Activated CD8-positive, alpha-beta memory T cell treated with anti-CD3 and anti-CD28 coated beads for 24 hours (primary cell): ENCODE data around the gene EPDR1.
"Not testable (repeated sequence)": the region's sequence is repeated elsewhere in the genome, so short reads cannot be mapped to it uniquely, and the experiment has no call there.

Experiments used
- DNase-seq: peaks from one replicate; pipeline ENCODE4 v3.0.0-alpha.2; 2020

The EPDR1 gene

DNA sequence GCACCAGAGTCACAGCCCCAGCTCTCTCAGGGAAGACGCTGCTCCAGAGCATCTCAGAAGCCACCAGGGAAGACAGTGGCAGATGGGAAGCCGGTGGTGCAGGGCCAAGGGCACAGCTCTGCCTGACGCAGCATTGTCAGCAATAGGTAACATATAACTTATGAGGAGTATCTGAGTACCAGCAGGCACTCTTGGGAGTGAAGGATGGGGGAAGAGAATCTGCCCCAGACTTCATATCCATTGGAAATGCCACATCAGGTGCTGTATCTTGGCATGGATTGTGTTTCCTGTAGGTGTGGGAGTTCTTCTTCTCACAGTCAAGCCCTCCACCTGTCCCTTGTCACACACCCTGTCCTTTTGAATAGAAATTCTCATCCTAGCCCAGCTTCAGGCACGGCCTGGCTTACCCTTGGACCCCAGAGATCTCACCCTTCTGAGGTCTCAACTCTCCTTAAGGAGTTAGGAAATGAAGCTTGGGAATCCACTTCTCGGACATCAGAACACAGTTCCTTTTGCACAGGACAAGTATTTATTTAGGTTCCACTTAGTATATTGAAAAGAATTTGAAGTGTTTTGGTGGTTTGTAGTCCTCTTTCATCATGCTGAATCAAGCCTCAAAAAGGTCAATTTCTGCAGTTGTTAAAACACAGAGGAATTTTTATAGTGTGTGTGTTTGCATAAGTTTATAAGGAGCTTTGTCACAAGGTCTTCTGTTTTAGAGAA lies 9.9 kb downstream of the EPDR1 start:
- DNase-seq, result no peak

GRCh38 chr7:37932543-37932942 lies 12.1 kb downstream of the EPDR1 start:
- no peak for DNase-seq

GRCh38 chr7:37933018-37933566 lies 12.7 kb downstream of the EPDR1 start:
- no peak for DNase-seq

DNA sequence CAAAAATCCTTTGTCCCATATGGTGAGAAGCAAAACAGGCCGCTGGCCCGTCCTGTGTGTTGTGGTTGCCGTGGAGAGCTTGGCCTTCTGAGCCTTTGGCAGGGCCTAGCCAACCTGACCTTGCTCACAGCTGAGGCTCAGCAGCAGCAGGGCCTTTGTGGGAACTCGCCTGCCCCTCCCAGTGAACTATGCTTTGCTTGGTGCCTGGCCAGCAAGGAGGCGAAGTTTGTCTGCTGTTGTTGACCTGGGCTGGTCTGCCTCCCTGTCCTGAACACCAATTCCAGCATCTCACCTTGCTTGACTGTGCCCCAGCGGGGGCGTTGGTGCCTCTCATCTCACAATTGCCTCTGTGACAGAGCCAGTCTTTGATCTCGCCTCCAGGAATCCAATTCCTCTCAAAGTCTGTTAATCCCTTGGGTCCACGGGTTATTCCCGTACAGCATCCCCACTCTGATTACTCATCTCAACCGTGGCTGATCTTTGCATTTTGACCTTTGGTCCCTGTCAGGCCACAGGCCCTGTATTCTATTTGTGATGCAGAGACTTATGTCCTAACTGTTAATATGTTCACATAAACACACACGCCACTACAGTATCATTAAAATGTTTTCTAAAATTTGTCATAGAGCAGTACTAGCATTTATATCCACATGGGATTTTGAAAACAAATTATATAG lies 22.6 kb downstream of the EPDR1 start:
- DNase-seq, result no peak

DNA sequence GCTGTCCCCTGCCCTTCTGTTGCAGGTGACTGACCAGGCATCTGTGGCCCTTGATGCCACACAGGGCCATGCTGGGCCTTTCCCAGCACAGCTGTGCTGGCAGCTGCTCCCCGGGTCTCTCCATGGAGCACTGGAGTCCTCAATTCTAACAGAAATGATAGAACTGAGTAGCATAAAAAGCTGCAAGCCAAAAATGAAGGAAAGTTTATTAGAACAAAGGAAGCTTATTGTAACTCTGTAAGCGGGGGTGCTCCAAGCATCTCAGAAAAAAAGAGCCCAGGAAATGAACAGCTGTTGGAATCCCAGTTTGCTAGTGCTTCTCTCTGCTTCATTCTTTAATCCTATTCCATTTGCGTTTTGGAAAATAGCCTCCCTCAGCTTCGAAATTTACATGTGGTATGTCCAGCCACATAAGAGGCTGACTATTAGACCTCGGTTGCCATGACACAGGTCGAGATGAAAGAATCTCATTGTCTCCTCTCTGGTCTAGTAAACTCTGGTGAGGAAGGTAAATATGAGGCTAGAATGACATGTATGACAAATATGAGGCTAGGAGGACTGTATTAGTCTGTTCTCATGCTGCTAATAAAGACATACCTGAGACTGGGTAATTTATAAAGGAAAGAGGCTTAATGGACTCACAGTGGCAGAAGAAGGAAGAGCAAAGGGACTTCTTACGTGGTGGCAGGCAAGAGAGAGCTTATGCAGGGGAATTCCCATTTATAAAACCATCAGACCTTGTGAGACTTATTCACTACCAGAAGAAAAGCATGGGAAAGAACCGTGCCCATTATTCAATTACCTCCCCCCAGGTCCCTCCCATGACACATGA lies 23.7 kb downstream of the EPDR1 start:
- no peak for DNase-seq

- DNase-seq, result no peak
Observed at GRCh38 chr7:37944737-37945054, 24.3 kb downstream of the EPDR1 start.

- no peak for DNase-seq
Observed at GRCh38 chr7:37945336-37945735, 24.9 kb downstream of the EPDR1 start.

DNA sequence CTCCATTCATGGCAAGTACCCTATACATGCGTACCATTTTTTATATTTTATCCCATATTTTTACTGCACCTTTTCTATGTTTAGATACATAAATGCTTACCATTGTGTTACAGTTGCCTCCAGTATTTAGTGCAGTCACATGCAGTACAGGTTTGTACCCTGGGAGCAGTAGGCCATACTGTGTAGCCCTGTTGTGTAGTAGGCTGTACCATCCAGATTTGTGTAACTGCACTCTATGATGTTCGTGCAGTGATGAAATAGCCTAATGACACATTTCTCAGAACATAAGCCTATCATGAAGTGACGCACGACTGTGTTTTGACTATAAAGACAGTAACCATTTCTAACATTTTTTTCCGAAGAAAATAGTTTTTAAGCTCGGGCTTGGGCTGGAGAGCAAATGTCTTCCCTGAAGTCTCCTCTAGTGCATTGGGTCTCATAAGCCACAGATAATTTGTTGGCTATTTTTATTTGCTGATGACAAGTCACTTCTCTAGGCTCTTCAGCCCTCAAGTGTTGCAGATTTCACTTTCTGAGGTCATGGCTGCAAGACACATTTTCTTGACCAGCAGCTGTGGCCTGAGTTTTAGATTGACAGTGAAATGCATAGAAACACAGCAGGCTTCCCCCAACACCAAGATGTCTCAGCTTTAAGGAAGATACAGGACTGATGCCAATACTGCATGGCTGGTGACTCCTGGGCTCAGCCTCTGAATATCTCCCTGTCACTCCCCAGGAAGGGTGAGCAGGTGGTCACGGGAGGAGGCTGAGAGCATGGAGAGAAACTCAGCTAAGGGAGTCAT lies 26.9 kb downstream of the EPDR1 start:
- no peak for DNase-seq

GRCh38 chr7:37947941-37948210 lies 27.4 kb downstream of the EPDR1 start:
- DNase-seq, result no peak

- DNase-seq, result no peak
Observed at GRCh38 chr7:37952240-37952639, 31.8 kb downstream of the EPDR1 start.

DNA sequence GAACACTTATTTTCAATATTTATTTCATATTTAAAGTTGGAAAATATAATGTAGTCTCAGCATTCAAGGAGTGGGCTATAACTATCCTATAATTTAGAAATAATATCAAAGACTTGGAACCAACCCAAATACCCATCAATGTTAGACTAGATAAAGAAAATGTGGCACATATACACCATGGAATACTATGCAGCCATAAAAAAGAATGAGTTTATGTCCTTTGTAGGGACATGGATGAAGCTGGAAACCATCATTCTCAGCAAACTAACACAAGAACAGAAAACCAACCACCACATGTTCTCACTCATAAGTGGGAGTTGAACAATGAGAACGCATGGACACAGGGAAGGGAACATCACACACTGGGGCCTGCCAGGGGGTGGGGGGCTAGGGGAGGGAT lies 33.8 kb downstream of the EPDR1 start:
- DNase-seq, result not testable (repeated sequence)

DNA sequence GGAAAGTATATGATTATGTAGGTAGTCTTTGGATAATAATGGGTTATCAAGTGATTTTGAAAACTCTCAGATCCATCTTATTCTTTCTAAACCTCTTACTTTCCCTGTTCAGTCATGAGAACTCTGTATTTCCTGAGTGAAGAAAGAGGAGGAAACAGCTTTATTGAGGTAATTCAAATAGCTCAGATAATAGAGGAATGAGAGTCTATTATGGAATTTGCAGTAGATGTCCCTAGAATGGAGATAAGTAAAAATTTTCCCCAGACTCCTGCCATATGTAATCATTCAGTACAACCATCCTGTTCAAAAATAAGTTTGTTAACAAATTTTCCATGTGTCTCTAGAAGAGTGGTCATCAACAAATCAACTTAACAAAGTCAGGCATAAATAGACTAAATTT lies 36.4 kb downstream of the EPDR1 start:
- DNase-seq, result no peak

GRCh38 chr7:37957221-37957970 lies 37.0 kb downstream of the EPDR1 start:
- no peak for DNase-seq

DNA sequence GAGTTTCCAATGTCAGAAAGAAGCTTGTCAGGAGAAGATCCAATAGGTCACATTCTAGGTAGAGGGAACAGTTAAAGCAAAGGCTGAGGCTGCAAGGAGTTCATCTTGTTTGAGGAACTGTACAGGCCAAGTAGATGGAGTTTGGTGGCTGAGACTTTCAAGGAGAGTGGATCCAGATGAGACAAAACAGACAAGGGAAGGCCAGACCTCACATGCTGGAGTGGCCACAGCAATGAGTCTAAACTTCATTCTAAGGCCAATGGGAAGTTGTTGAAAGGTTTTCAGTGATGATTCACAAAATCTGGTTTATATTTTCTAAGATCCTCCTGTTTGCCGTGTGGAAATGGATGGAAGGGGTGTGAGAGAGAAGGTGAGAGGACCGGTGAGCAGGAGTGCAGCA lies 40.0 kb downstream of the EPDR1 start:
- DNase-seq, result no peak

- no peak for DNase-seq
Observed at GRCh38 chr7:37961251-37961650, 40.8 kb downstream of the EPDR1 start.

- no peak for DNase-seq
Observed at GRCh38 chr7:37964196-37964595, 43.8 kb downstream of the EPDR1 start.

GRCh38 chr7:37970211-37970610 lies 49.8 kb downstream of the EPDR1 start:
- no peak for DNase-seq

GRCh38 chr7:37971491-37971890 lies 51.1 kb downstream of the EPDR1 start:
- no peak for DNase-seq

- no peak for DNase-seq
Observed at GRCh38 chr7:37973915-37974314, 53.5 kb downstream of the EPDR1 start.

DNA sequence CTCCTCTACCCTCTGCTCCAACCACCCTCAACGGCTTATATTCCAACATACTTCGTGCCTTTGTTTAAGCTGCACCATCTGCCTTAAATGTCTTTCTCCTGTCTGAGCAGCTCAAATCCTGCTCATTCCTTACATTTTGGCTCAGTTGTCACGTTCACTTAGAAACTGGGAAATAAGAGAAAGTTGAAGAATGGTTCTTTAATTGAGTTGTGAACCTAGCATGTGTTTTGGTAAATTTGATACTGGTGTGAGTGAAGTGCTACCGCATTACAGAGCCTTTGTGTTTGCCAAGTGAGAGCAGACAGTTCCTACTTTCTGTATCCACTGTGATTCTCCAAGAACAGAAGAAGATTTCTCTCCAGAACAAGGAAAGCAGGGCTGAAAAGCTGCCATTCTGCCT lies 54.3 kb downstream of the EPDR1 start:
- no peak for DNase-seq

DNA sequence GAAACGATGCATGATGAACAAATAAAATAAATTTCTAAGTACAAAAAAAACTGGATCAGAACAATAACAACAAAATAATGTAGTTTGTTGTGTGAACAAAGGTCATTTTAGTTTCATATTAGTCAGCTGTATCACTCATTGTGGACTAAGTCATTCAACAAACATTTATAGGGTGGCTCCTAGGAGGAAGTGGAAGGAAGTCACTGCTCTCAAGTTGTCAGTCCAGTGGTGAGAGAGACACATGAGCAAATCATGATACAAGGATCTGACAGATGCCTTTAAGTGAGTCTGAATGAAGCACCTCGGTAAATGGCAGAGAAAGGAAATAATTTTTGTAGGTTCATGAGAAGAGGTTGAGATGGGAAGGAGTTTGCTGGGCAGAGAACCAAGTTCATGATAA lies 56.8 kb downstream of the EPDR1 start:
- DNase-seq, result no peak

GRCh38 chr7:37981664-37982063 lies 61.2 kb downstream of the EPDR1 start:
- DNase-seq, result no peak
